GM20000 (cell line): Measurements from ENCODE around the gene ABCC10.
"Not testable (repeated sequence)": the region's sequence is repeated elsewhere in the genome, so short reads cannot be mapped to it uniquely, and the experiment has no call there.

Experiments used
- DNase-seq: peaks from one replicate; pipeline ENCODE4 v3.0.0; 2012; ENCODE audit warnings: low spot score
- CTCF ChIP-seq: IDR thresholded peaks from 2 replicates; pipeline ENCODE4 v1.5.1; 2012; ENCODE audit warnings: mild to moderate bottlenecking, control low read depth; ENCODE audit errors: extremely low read depth, missing control alignments

ABCC10 gene

DNA sequence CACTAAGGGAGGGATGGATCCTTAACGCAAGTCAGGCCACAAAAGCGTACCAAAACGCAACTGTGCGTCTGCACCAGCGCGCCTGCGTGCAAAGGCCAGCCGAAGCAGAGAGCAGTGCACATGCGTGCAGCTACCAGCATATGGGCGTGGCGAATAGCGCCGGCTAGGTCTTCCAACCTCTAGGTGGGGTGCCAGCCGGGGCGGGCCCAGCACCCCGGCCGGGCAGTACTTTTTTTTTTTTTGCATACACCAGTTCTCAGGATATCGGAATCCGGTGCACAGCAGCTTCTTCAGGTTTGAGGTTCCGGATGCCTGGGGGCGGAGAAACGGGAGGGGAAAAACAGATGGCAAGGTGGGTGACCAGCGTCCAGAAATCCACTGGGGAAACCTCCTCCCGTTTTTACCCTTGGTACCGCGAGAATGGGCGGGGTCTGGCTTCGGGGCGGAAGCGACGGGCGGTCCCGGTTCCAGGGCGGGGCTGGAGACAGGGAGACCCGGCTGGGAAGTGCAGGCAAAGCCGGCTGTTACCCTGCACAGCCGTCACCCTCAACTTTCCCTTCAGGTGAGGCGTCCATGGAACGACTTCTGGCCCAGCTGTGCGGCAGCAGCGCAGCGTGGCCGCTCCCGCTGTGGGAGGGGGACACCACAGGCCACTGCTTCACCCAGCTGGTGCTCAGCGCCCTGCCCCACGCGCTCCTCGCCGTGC is at the start of gene ABCC10:
ABCC10 (plus strand) TSS at position 136 of the 706 bp plus-strand sequence; CDS start at position 574, 438 bp downstream.
- no peak for TF ChIP-seq CTCF
- peak; percentile 97 for DNase-seq

DNA sequence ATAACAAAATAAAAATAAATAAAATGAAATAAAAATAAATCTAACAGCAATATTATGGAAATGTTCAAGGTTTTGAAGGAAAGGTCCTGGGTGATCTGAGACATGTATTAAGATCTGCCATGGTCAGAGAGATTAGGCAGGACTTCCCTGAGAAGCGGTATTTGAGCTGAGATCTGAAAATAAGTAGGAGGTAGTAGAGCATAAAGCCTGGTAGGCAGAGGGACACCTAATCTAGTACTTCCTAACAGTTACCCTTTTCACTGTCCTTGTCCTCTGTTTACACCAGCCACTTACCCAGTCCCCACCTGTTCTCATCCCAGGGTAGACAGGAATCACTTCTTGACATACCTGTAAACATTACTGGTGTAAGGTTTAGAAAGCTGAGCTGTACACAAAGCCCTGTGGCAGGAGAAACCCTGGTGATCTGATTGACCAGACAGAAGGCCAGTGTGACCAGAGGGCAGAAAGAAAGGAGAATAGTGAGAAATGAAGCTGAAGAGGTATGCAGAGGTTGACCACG is 49.6 kb upstream of the ABCC10 start:
- no peak for TF ChIP-seq CTCF
- DNase-seq: no peak

- TF ChIP-seq CTCF: no peak
- DNase-seq: no peak
Measured at GRCh38 chr6:43378631-43379030, 48.7 kb upstream of the ABCC10 start.

DNA sequence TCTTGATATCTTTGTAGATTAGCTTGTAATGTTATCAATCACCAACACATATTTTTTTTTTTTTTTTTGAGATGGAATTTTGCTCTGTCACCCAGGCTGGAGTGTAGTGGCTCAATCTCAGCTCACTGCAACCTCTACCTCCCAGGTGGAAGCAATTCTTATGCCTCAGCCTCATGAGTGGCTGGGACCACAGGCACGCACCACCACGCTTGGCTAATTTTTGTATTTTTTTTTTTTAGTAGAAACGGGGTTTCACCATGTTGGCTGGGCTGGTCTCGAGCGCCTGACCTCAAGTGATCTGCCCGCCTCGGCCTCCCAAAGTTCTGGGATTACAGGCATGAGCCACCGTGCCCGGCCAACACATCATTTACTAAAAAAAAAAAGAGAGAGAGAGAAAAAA is 46.5 kb upstream of the ABCC10 start:
- not testable (repeated sequence) for DNase-seq

GRCh38 chr6:43383021-43383667 is 44.2 kb upstream of the ABCC10 start:
- no peak for DNase-seq

DNA sequence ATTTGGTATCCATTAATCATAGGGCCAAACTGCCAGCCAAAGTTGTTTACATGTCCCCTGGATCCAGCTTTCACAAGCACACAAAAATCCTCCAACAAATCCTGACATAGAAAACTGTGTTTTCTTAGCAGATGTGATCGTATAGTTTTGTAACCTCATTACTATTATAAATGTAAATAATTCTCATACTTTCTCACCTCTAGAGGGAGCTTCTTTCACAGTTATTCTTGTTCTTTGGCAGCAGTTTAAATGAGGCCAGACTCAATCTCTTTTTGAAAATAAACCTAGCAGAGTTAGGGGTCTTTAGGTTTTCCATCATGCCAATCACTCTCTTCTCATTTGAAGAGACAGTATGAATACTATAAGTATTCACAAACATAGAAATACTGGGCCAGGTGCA is 40.8 kb upstream of the ABCC10 start:
- TF ChIP-seq CTCF: no peak
- no peak for DNase-seq

More at GRCh38 chr6:43383021-43383667, 44.2 kb upstream of the ABCC10 start:
- no peak for TF ChIP-seq CTCF

DNA sequence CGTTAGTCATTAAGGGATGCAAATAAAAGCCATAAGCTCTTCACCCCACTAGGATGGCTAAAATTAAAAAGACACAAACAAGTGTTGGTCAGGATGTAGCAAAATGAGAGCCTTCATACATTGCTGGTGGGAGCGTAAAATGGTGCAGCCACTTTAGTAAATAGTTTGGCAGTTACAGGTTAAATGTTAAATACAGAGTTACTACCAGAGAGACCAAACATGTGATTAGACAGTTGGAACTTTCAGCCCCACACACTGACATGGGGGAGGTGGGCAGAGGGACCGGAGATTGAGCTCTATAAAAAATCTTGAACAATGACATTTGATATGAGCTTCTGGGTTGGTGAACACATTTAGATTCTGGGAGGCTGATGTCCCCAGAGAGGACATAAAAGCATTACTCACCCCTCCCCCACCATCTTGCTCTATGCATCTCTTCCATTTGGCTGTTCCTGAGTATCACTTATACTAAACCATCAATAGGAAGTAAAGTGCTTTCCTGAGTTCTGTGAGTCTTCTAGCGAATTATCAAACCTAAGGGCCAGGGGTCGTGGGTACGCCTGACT is 37.5 kb upstream of the ABCC10 start:
- TF ChIP-seq CTCF: no peak
- DNase-seq: no peak

DNA sequence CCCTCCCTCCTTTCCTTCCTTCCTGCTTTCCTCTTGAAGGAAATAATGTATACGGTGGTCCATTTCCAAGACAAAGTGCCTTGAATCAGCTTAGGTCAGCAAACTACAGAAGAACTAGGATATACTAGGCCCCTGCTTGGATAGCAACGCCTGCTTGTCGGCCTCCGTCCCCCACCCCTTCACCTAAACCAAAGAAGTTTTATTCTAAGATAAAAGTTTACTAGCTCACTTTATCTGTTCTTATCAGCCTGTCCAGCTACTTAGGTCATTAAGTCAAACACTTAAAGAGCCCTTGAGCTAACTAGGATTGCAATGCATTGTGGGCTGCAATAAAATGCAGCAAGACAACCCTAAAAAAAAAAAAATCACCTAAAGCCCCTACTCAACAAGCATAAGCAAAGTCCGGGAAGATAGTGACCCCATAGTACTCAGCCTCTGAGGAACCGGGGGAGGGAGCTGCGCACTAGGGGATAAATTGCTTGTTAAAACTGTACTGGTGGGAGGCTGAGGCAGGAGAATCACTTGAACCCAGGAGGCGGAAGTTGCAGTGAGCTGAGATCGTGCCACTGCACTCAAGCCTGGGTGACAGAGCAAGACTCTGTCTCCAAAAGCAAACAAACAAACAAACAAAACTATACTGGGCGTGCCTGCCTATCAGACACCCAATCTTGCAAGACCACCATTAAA is 36.4 kb upstream of the ABCC10 start:
- DNase-seq: not testable (repeated sequence)
